ENCODE measurements around the gene CAPN5.
"Not testable (repeated sequence)": the region's sequence is repeated elsewhere in the genome, so short reads cannot be mapped to it uniquely, and the experiment has no call there.

Gene CAPN5

DNA sequence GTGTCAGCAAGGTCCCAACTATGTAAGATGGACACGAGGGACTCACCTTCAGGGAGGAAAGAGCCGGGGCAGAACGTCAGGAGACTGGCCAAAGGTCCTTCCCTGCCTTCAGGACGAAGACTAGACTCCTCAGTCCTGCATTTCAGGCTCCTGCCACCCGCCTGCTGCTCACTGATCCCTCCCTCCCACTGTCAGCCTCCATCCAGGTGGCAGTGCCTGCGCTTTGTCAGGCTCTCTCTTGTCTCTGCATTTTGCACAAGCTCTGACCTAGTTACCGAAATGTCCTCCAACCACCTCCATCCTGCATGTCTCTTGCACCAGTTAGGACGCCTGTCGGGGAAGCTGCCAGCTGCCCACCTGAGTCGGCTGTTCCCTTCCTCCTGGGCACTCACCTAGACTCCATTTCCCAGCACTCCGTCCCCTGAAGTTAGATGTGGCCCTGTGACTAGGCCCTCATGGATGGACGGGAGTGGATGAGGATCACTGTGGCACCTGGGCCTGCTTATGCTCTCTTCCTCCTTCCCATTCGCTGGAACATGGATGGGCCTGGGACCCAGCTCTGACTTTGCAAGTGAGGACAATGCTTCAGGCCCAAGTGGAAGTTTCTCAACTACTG lies 24.6 kb upstream of the CAPN5 start:
- in situ Hi-C loops (cut with HindIII; ENCODE audit: low sequenced_read_pairs) = no loop called here
- no peak for DNase-seq (ENCODE audit: low read depth, low spot score)
- TF ChIP-seq, protein P1, sequence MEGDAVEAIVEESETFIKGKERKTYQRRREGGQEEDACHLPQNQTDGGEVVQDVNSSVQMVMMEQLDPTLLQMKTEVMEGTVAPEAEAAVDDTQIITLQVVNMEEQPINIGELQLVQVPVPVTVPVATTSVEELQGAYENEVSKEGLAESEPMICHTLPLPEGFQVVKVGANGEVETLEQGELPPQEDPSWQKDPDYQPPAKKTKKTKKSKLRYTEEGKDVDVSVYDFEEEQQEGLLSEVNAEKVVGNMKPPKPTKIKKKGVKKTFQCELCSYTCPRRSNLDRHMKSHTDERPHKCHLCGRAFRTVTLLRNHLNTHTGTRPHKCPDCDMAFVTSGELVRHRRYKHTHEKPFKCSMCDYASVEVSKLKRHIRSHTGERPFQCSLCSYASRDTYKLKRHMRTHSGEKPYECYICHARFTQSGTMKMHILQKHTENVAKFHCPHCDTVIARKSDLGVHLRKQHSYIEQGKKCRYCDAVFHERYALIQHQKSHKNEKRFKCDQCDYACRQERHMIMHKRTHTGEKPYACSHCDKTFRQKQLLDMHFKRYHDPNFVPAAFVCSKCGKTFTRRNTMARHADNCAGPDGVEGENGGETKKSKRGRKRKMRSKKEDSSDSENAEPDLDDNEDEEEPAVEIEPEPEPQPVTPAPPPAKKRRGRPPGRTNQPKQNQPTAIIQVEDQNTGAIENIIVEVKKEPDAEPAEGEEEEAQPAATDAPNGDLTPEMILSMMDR (IDR thresholded peaks at IDR 0.05; ENCODE audit: low read depth, low read length) = no peak
- H3K4me3 ChIP-seq (ENCODE audit: low read depth, low read length) = no peak overlapping the region

DNA sequence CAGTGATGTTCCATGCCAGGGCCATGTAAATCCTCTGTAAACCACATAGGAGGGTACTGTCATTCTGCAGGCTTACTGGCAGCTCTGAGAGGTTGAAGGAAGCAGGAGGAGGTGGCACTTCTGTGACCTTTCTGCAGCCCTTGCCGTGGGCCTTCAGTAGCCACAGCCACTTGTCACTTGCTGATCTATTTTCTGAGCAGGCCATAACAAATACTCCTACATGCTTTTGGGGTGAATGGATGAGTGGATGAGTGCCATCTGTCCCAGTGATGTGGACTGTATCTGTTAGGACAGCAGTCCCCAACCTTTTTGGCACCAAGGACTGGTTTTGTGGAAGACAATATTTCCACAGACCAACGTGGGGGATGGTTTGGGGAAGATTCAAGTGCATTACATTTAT lies 22.4 kb upstream of the CAPN5 start:
- no peak for DNase-seq (ENCODE audit: low read depth, low spot score)
- H3K4me3 ChIP-seq (ENCODE audit: low read depth, low read length) = no peak overlapping the region
- in situ Hi-C loops (cut with HindIII; ENCODE audit: low sequenced_read_pairs) = no loop called here
- TF ChIP-seq, protein P1 (IDR thresholded peaks at IDR 0.05; ENCODE audit: low read depth, low read length) = no peak

DNA sequence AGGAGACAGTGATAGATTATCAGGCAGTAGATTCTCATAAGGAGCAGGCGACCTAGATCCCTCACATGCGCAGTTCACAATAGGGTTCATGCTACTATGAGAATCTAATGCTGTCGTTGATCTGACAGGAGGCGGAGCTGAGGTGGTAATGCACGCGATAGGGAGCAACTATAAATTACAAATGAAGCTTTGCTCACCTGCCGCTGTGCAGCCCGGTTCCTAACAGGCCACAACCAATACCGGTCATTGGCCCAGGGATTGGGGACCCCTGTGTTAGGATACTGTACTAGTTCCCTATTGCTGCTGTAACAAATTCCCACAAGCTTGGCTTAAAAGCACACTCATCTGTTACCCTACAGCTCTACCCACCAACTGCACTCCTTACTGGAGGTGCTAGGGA lies 21.9 kb upstream of the CAPN5 start:
- TF ChIP-seq, protein P1 (IDR thresholded peaks at IDR 0.05; ENCODE audit: low read depth, low read length) = no peak
- in situ Hi-C loops (cut with HindIII; ENCODE audit: low sequenced_read_pairs) = no loop called here
- no peak overlapping the region for H3K4me3 ChIP-seq (ENCODE audit: low read depth, low read length)
- no peak for DNase-seq (ENCODE audit: low read depth, low spot score)

DNA sequence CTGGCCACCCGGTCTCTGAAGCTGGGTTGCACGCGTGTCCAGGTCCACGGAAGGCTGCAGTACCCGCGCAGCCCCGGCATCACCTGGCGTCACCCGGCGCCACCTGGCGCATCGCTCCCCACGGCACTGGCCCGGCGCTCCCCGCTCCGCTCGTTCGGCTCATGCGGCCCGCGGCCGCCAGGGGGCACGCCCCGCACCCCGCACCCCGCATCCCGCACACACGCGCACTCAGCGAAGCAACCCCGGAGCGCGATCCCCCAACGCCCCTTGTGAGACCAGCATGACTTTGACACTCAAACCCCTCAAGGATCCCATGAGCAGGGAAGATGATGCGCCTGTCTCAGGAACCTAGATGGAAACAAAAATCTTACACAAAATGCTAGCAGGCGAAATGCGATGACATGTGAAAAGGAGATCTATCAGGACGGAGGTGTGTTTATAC lies 20.7 kb upstream of the CAPN5 start:
- in situ Hi-C loops (cut with HindIII; ENCODE audit: low sequenced_read_pairs) = no loop called here
- DNase-seq (ENCODE audit: low read depth, low spot score) = no peak
- H3K4me3 ChIP-seq (ENCODE audit: low read depth, low read length) = peak overlapping the region; percentile 10
- TF ChIP-seq, protein P1 (IDR thresholded peaks at IDR 0.05; ENCODE audit: low read depth, low read length) = peak; percentile 73

- TF ChIP-seq, protein P1 (IDR thresholded peaks at IDR 0.05; ENCODE audit: low read depth, low read length) = peak; percentile 69
- in situ Hi-C loops (cut with HindIII; ENCODE audit: low sequenced_read_pairs) = no loop called here
- H3K4me3 ChIP-seq (ENCODE audit: low read depth, low read length) = peak overlapping the region; percentile 47
- peak; percentile 95 for DNase-seq (ENCODE audit: low read depth, low spot score)
Observed at GRCh38 chr11:77047007-77047927, 19.5 kb upstream of the CAPN5 start.

GRCh38 chr11:77047928-77048446 lies 18.8 kb upstream of the CAPN5 start:
- in situ Hi-C loops (cut with HindIII; ENCODE audit: low sequenced_read_pairs); H3K4me3 ChIP-seq (ENCODE audit: low read depth, low read length); DNase-seq (ENCODE audit: low read depth, low spot score): not testable (repeated sequence)

- in situ Hi-C loops (cut with HindIII; ENCODE audit: low sequenced_read_pairs) = no loop called here
- no peak for DNase-seq (ENCODE audit: low read depth, low spot score)
- TF ChIP-seq, protein P1 (IDR thresholded peaks at IDR 0.05; ENCODE audit: low read depth, low read length) = no peak
- H3K4me3 ChIP-seq (ENCODE audit: low read depth, low read length) = no peak overlapping the region
Observed at GRCh38 chr11:77049026-77049425, 17.7 kb upstream of the CAPN5 start.

Data from astrocyte of the spinal cord (primary cell).